Subcutaneous adipose tissue (tissue), 4 donors: ENCODE data around the gene SLF1. TPM values are rescaled to one million over a fixed set of nuclear protein-coding genes. Genes with fewer than 3 reads are reported as not detected.

ENCODE experiments used
- CTCF ChIP-seq: fragments of 450-650 bp; IDR thresholded peaks from one replicate; pipeline ENCODE4 v1.5.1; 2016; ENCODE audit warnings: low read depth, mild to moderate bottlenecking, control low read depth, antibody characterized with exemption, moderate library complexity
- total RNA-seq, 4 donors: library from RNA; depleted of rRNA; stranded (reverse); fragments of >200 nt; gene quantifications; one replicate each; pipeline ENCODE4 v1.1.0, GENCODE V29; 2016

The SLF1 gene
- total RNA-seq, 4 donors from 2014 or later = 4.9 to 9.6 (median 7.0) TPM

- TF ChIP-seq CTCF = no peak
These were observed 4.2 kb upstream of the SLF1 start for GRCh38 chr5:94614156-94614805.

- TF ChIP-seq CTCF = no peak
These were observed 2.6 kb upstream of the SLF1 start for GRCh38 chr5:94615862-94616261.

- no peak for TF ChIP-seq CTCF
These were observed 408 bp upstream of the SLF1 start for GRCh38 chr5:94618029-94618492.

GRCh38 chr5:94620256-94620655, 1.8 kb downstream of the SLF1 start:
- TF ChIP-seq CTCF = no peak

GRCh38 chr5:94621763-94622162, 3.3 kb downstream of the SLF1 start:
- no peak for TF ChIP-seq CTCF

GRCh38 chr5:94623011-94623410, 4.5 kb downstream of the SLF1 start:
- TF ChIP-seq CTCF = no peak

- no peak for TF ChIP-seq CTCF
These were observed 5.4 kb downstream of the SLF1 start for GRCh38 chr5:94623877-94624276.
